PFSK-1 (cell line): Measurements from ENCODE around the gene RAB3GAP2.

Source experiments
- TAF1 ChIP-seq: IDR thresholded peaks from 2 replicates; pipeline ENCODE4 v1.6.1; 2012; ENCODE audit warnings: low read length, control low read depth, borderline replicate concordance; ENCODE audit not compliant: insufficient read depth
- TF ChIP-seq, protein P1 (sequence below), 2 experiments: IDR thresholded peaks; 2 replicates each; pipeline versions ENCODE4 v1.6.1 to v1.8.0; 2011 to 2012; ENCODE audit warnings: low read depth in 2 of 2, low read length in 2 of 2, control low read depth in 1 of 2, inconsistent platforms in 1 of 2, mild to moderate bottlenecking in 1 of 2, moderate library complexity in 1 of 2; ENCODE audit not compliant: insufficient read depth in 1 of 2

GRCh38 chr1:220243947-220244346 is 28.3 kb downstream of the RAB3GAP2 start:
- TF ChIP-seq, protein P1, sequence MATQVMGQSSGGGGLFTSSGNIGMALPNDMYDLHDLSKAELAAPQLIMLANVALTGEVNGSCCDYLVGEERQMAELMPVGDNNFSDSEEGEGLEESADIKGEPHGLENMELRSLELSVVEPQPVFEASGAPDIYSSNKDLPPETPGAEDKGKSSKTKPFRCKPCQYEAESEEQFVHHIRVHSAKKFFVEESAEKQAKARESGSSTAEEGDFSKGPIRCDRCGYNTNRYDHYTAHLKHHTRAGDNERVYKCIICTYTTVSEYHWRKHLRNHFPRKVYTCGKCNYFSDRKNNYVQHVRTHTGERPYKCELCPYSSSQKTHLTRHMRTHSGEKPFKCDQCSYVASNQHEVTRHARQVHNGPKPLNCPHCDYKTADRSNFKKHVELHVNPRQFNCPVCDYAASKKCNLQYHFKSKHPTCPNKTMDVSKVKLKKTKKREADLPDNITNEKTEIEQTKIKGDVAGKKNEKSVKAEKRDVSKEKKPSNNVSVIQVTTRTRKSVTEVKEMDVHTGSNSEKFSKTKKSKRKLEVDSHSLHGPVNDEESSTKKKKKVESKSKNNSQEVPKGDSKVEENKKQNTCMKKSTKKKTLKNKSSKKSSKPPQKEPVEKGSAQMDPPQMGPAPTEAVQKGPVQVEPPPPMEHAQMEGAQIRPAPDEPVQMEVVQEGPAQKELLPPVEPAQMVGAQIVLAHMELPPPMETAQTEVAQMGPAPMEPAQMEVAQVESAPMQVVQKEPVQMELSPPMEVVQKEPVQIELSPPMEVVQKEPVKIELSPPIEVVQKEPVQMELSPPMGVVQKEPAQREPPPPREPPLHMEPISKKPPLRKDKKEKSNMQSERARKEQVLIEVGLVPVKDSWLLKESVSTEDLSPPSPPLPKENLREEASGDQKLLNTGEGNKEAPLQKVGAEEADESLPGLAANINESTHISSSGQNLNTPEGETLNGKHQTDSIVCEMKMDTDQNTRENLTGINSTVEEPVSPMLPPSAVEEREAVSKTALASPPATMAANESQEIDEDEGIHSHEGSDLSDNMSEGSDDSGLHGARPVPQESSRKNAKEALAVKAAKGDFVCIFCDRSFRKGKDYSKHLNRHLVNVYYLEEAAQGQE (IDR thresholded peaks at IDR 0.05; ENCODE audit: insufficient read depth in 1 of 2, low read depth in 2 of 2, low read length in 2 of 2): no peak
- TF ChIP-seq TAF1: no peak
